WERI-Rb-1 (cell line): ENCODE results near the gene ANO7.

Experiments
- DNase-seq: peaks from one replicate; pipeline ENCODE4 v3.0.0-alpha.2; 2020
- H3K27ac ChIP-seq: fragments of 250-450 bp; sonication (Bioruptor Pico); 2 replicates; pipeline ENCODE4 v1.5.1; 2020; ENCODE audit warnings: mild to moderate bottlenecking, moderate library complexity
- H3K27me3 ChIP-seq: fragments of 250-450 bp; sonication (Bioruptor Pico); 2 replicates; pipeline ENCODE4 v1.5.1; 2021; ENCODE audit warnings: mild to moderate bottlenecking, low read depth, moderate library complexity; ENCODE audit not compliant: insufficient read depth, severe bottlenecking
- H3K36me3 ChIP-seq: fragments of 250-450 bp; sonication (Bioruptor Pico); 2 replicates; pipeline ENCODE4 v1.5.1; 2020; ENCODE audit warnings: mild to moderate bottlenecking, moderate library complexity
- H3K4me3 ChIP-seq: 2 replicates; pipeline ENCODE4 v1.5.1; 2011; ENCODE audit warnings: low read depth, mild to moderate bottlenecking, control low read depth, low read length
- H3K9me3 ChIP-seq: fragments of 250-450 bp; sonication (Bioruptor Pico); 2 replicates; pipeline ENCODE4 v1.5.1; 2021; ENCODE audit warnings: mild to moderate bottlenecking, moderate library complexity; ENCODE audit not compliant: severe bottlenecking
- TF ChIP-seq, protein P1 (sequence below): IDR thresholded peaks from 2 replicates; pipeline ENCODE4 v1.5.1; 2011; ENCODE audit warnings: low read depth, mild to moderate bottlenecking, control low read depth, inconsistent platforms, low read length

Gene ANO7

GRCh38 chr2:241184901-241185300 lies 3.6 kb upstream of the ANO7 start:
- peaks cover 14% of the 10 kb centered on the region for H3K36me3 ChIP-seq
- TF ChIP-seq, protein P1, sequence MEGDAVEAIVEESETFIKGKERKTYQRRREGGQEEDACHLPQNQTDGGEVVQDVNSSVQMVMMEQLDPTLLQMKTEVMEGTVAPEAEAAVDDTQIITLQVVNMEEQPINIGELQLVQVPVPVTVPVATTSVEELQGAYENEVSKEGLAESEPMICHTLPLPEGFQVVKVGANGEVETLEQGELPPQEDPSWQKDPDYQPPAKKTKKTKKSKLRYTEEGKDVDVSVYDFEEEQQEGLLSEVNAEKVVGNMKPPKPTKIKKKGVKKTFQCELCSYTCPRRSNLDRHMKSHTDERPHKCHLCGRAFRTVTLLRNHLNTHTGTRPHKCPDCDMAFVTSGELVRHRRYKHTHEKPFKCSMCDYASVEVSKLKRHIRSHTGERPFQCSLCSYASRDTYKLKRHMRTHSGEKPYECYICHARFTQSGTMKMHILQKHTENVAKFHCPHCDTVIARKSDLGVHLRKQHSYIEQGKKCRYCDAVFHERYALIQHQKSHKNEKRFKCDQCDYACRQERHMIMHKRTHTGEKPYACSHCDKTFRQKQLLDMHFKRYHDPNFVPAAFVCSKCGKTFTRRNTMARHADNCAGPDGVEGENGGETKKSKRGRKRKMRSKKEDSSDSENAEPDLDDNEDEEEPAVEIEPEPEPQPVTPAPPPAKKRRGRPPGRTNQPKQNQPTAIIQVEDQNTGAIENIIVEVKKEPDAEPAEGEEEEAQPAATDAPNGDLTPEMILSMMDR, result no peak
- H3K27ac ChIP-seq, result no peak overlapping the region
- DNase-seq, result no peak
- no peaks in the 10 kb centered on the region for H3K9me3 ChIP-seq
- H3K27me3 ChIP-seq, result no peaks in the 10 kb centered on the region
- no peak overlapping the region for H3K4me3 ChIP-seq

GRCh38 chr2:241185961-241186360 lies 2.5 kb upstream of the ANO7 start:
- no peaks in the 10 kb centered on the region for H3K27me3 ChIP-seq
- no peaks in the 10 kb centered on the region for H3K9me3 ChIP-seq
- no peak overlapping the region for H3K4me3 ChIP-seq
- no peak overlapping the region for H3K27ac ChIP-seq
- DNase-seq, result no peak
- TF ChIP-seq, protein P1, result no peak
- peaks cover 14% of the 10 kb centered on the region for H3K36me3 ChIP-seq

GRCh38 chr2:241187101-241187917 lies 1.2 kb upstream of the ANO7 start:
- H3K27ac ChIP-seq, result no peak overlapping the region

GRCh38 chr2:241187918-241188234 lies 601 bp upstream of the ANO7 start:
- TF ChIP-seq, protein P1, result no peak
- Histone ChIP-seq H3K36me3 (peaks cover 5% of the 10 kb centered on the region), H3K27me3 (no peaks in the 10 kb centered on the region), H3K4me3 (no peak overlapping the region), H3K27ac (no peak overlapping the region), H3K9me3 (no peaks in the 10 kb centered on the region)
- no peak for DNase-seq

More at GRCh38 chr2:241187101-241187917, 1.2 kb upstream of the ANO7 start:
- Histone ChIP-seq H3K36me3 (peaks cover 11% of the 10 kb centered on the region), H3K27me3 (no peaks in the 10 kb centered on the region), H3K4me3 (no peak overlapping the region), H3K9me3 (no peaks in the 10 kb centered on the region)
- TF ChIP-seq, protein P1, result no peak
- DNase-seq, result no peak

DNA sequence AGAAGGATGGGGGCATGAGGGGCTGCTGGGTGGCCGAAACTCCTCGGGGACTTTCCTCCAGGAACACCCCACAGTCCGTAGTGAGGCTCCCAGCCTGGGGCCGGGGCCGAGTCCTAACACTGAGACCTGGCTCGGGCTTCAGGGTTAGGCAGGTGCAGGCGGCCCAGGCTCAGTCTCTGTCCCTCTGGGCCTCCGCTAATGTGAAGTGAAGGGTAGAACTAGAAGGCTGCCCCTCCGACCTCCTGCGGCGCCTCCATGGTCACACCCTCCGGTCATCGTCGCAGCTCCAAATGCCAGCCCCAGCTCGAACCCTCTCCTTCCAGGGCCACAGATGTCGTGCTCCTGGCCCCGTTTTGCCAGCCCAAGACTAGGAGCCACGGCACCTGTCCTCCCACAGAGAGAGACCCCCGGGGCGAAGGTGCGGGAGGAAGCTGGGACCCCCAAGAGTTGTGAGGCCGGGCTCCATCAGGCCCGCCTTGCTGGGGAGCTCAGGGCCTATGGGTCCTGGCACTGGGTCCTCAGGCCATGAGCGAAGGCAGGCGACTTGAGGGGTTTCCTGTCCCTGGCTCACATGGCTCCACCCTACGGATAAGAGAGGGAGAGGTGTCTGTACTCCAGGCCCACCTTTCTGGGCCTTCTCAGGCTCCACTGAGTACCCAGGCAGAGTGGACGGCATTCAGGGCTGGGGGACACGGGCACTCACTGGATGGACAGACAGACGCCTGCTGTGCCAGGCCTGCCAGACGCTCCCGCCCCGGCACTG lies 797 bp downstream of the ANO7 start:
- DNase-seq, result no peak
- H3K9me3 ChIP-seq, result no peaks in the 10 kb centered on the region
- no peaks in the 10 kb centered on the region for H3K27me3 ChIP-seq
- H3K4me3 ChIP-seq, result no peak overlapping the region
- no peak overlapping the region for H3K27ac ChIP-seq
- TF ChIP-seq, protein P1, result no peak
- no peaks in the 10 kb centered on the region for H3K36me3 ChIP-seq

GRCh38 chr2:241189856-241190201 lies 1.4 kb downstream of the ANO7 start:
- Histone ChIP-seq H3K4me3 (no peak overlapping the region), H3K27me3 (no peaks in the 10 kb centered on the region), H3K27ac (no peak overlapping the region), H3K9me3 (no peaks in the 10 kb centered on the region), H3K36me3 (no peaks in the 10 kb centered on the region)
- TF ChIP-seq, protein P1, result no peak
- DNase-seq, result no peak
